H9 (cell line): ENCODE measurements around the gene ZGRF1. TPM values are rescaled to one million over a fixed set of nuclear protein-coding genes. Genes with fewer than 3 reads are reported as not detected.

Experiments used
- DNase-seq: peaks from one replicate; pipeline ENCODE4 v3.0.0-alpha.2; 2017
- H2AFZ ChIP-seq: one replicate; pipeline ENCODE4 v1.6.1; 2013; ENCODE audit warnings: mild to moderate bottlenecking, low read length, control low read depth, moderate library complexity
- H2AK5ac ChIP-seq: 2 replicates; pipeline ENCODE4 v1.6.1; 2013; ENCODE audit warnings: low read length, control low read depth, mixed read lengths; ENCODE audit not compliant: insufficient read length
- H2BK120ac ChIP-seq: one replicate; pipeline ENCODE4 v1.6.1; 2013; ENCODE audit warnings: low read depth, mild to moderate bottlenecking, low read length, control low read depth, inconsistent platforms; ENCODE audit not compliant: poor library complexity, severe bottlenecking
- H2BK12ac ChIP-seq: 2 replicates; pipeline ENCODE4 v1.6.1; 2013; ENCODE audit warnings: low read length, control low read depth, mixed read lengths, low read depth; ENCODE audit not compliant: insufficient read length
- H2BK15ac ChIP-seq: 2 replicates; pipeline ENCODE4 v1.6.1; 2013; ENCODE audit warnings: low read depth, low read length, control low read depth
- H2BK20ac ChIP-seq: one replicate; pipeline ENCODE4 v1.6.1; 2013; ENCODE audit warnings: low read depth, mild to moderate bottlenecking, low read length, control low read depth, inconsistent platforms; ENCODE audit not compliant: poor library complexity, severe bottlenecking
- H2BK5ac ChIP-seq: 2 replicates; pipeline ENCODE4 v1.6.1; 2013; ENCODE audit warnings: low read length, control low read depth, mixed read lengths; ENCODE audit not compliant: insufficient read length
- H3K14ac ChIP-seq: 2 replicates; pipeline ENCODE4 v1.6.1; 2013; ENCODE audit warnings: low read length, control low read depth; ENCODE audit not compliant: insufficient read depth
- H3K18ac ChIP-seq: 2 replicates; pipeline ENCODE4 v1.6.1; 2013; ENCODE audit warnings: low read depth, mild to moderate bottlenecking, mixed read lengths, low read length, control low read depth; ENCODE audit not compliant: insufficient read length
- H3K23ac ChIP-seq: 2 replicates; pipeline ENCODE4 v1.6.1; 2013; ENCODE audit warnings: low read length, control low read depth, mixed read lengths, low read depth; ENCODE audit not compliant: insufficient read length
- H3K23me2 ChIP-seq: 2 replicates; pipeline ENCODE4 v1.6.1; 2013; ENCODE audit warnings: low read depth, mild to moderate bottlenecking, mixed read lengths, low read length, control low read depth; ENCODE audit not compliant: insufficient read length, poor library complexity, severe bottlenecking
- H3K27ac ChIP-seq: 2 replicates; pipeline ENCODE4 v1.5.1; 2013; ENCODE audit warnings: low read length, control low read depth, mixed read lengths, low read depth; ENCODE audit not compliant: insufficient read length
- H3K27me3 ChIP-seq: 2 replicates; pipeline ENCODE4 v1.6.1; 2013; ENCODE audit warnings: low read length, control low read depth, inconsistent platforms; ENCODE audit not compliant: insufficient read depth
- H3K4ac ChIP-seq: 2 replicates; pipeline ENCODE4 v1.6.1; 2013; ENCODE audit warnings: low read depth, mild to moderate bottlenecking, control low read depth, inconsistent platforms, low read length, moderate library complexity
- H3K4me1 ChIP-seq: 2 replicates; pipeline ENCODE4 v1.6.1; 2013; ENCODE audit warnings: low read length, control low read depth, inconsistent platforms; ENCODE audit not compliant: insufficient read depth
- H3K4me2 ChIP-seq: 2 replicates; pipeline ENCODE4 v1.6.1; 2013; ENCODE audit warnings: low read length, control low read depth, mixed read lengths; ENCODE audit not compliant: insufficient read length, insufficient read depth
- H3K56ac ChIP-seq: 2 replicates; pipeline ENCODE4 v1.6.1; 2013; ENCODE audit warnings: low read depth, mild to moderate bottlenecking, mixed read lengths, low read length, control low read depth; ENCODE audit not compliant: insufficient read length
- H3K79me1 ChIP-seq: 2 replicates; pipeline ENCODE4 v1.6.1; 2013; ENCODE audit warnings: low read depth, mild to moderate bottlenecking, moderate library complexity, low read length, control low read depth, inconsistent platforms; ENCODE audit not compliant: insufficient read depth, poor library complexity, severe bottlenecking
- H3K79me2 ChIP-seq: 2 replicates; pipeline ENCODE4 v1.6.1; 2013; ENCODE audit warnings: low read length, control low read depth, inconsistent platforms; ENCODE audit not compliant: insufficient read depth
- H3K9ac ChIP-seq: 2 replicates; pipeline ENCODE4 v1.6.1; 2013; ENCODE audit warnings: low read length, control low read depth, mixed read lengths; ENCODE audit not compliant: insufficient read length; ENCODE audit errors: extremely low read depth
- H3K9me3 ChIP-seq: one replicate; pipeline ENCODE4 v1.6.1; 2013; ENCODE audit warnings: low read depth, low read length, inconsistent platforms; ENCODE audit not compliant: control insufficient read depth
- H3T11ph ChIP-seq: one replicate; pipeline ENCODE4 v1.6.1; 2013; ENCODE audit warnings: mild to moderate bottlenecking, low read length, control low read depth, inconsistent platforms
- H4K20me1 ChIP-seq: one replicate; pipeline ENCODE4 v1.6.1; 2013; ENCODE audit not compliant: control insufficient read depth, insufficient read length, insufficient read depth
- H4K5ac ChIP-seq: 2 replicates; pipeline ENCODE4 v1.6.1; 2013; ENCODE audit warnings: low read depth, mild to moderate bottlenecking, mixed read lengths, low read length, control low read depth; ENCODE audit not compliant: insufficient read length
- H4K8ac ChIP-seq: replicated peaks from 2 replicates; pipeline ENCODE4 v1.6.1; 2013; ENCODE audit warnings: low read length, control low read depth, mixed read lengths, low read depth; ENCODE audit not compliant: insufficient read length
- H4K91ac ChIP-seq: 2 replicates; pipeline ENCODE4 v1.6.1; 2013; ENCODE audit warnings: low read depth, mild to moderate bottlenecking, moderate library complexity, mixed read lengths, low read length, control low read depth; ENCODE audit not compliant: insufficient read length
- H3K27ac Mint-ChIP-seq, 3 experiments: 2 replicates in 2 of 3; 3 replicates in 1 of 3; pipeline ENCODE4 v1.8.0; 2020 to 2021; ENCODE audit warnings: mixed read lengths in 3 of 3, mild to moderate bottlenecking in 1 of 3, moderate library complexity in 1 of 3
- H3K27me3 Mint-ChIP-seq: 2 replicates; pipeline ENCODE4 v1.8.0; 2021; ENCODE audit warnings: low read depth, mild to moderate bottlenecking, moderate library complexity, mixed read lengths
- H3K36me3 Mint-ChIP-seq, 3 experiments: 2 replicates in 2 of 3; 3 replicates in 1 of 3; pipeline ENCODE4 v1.8.0; 2020 to 2021; ENCODE audit warnings: low read depth in 3 of 3, mixed read lengths in 3 of 3; ENCODE audit not compliant: insufficient read depth in 1 of 3
- H3K4me1 Mint-ChIP-seq, 2 experiments: 2 replicates each; pipeline ENCODE4 v1.8.0; 2020; ENCODE audit warnings: mixed read lengths in 2 of 2
- H3K4me3 Mint-ChIP-seq, 2 experiments: 2 replicates in 1 of 2; 3 replicates in 1 of 2; pipeline ENCODE4 v1.8.0; 2020 to 2021; ENCODE audit warnings: mild to moderate bottlenecking in 2 of 2, mixed read lengths in 2 of 2, moderate library complexity in 1 of 2
- H3K9me3 Mint-ChIP-seq, 2 experiments: 2 replicates in 1 of 2; 3 replicates in 1 of 2; pipeline ENCODE4 v1.8.0; 2020; ENCODE audit warnings: mild to moderate bottlenecking in 2 of 2, mixed read lengths in 2 of 2, moderate library complexity in 1 of 2
- CTCF ChIP-seq: fragments of 200-600 bp; sonication (generic); conservative IDR thresholded peaks from 3 replicates; pipeline ENCODE4 v1.8.0; 2021; ENCODE audit warnings: antibody characterized with exemption, mild to moderate bottlenecking
- WGBS: extraction: QIAGEN DNeasy Blood & Tissue Kit; methylation state at CpG from one replicate; pipeline ENCODE4 v1.1.7; 2013; ENCODE audit warnings: missing lambda C conversion rate, low lambda C conversion rate, mixed read lengths; ENCODE audit not compliant: insufficient read length; ENCODE audit errors: extremely low coverage; 5-methylcytosine and 5-hydroxymethylcytosine counted together
- total RNA-seq: library from RNA; stranded (reverse); gene quantifications from 2 replicates; pipeline ENCODE4 v1.2.1, GENCODE V29; 2021

Gene ZGRF1
- total RNA-seq, 1 experiment from 2014 or later: 38.3 TPM

GRCh38 chr4:112526061-112526460 lies 110.6 kb downstream of the ZGRF1 start:
- H4K20me1 ChIP-seq: no peaks in the 10 kb centered on the region
- H3K27me3 ChIP-seq: peaks cover 22% of the 10 kb centered on the region
- H3K4me1 Mint-ChIP-seq: peaks cover 29 to 33% of the 10 kb centered on the region in 2 experiments
- H4K5ac ChIP-seq: no peak overlapping the region
- H2BK12ac ChIP-seq: no peak overlapping the region
- no peak overlapping the region for H4K91ac ChIP-seq
- no peaks in the 10 kb centered on the region; the same call in 1 of the 2 replicates for H3K4me1 ChIP-seq
- H3K27ac Mint-ChIP-seq: no peak overlapping the region
- H4K8ac ChIP-seq: no peak overlapping the region
- no peaks in the 10 kb centered on the region for H3K9me3 ChIP-seq
- H3K23me2 ChIP-seq: peaks cover 9% of the 10 kb centered on the region
- no peak overlapping the region for H3K23ac ChIP-seq
- no peak overlapping the region for H3K56ac ChIP-seq
- no peak overlapping the region for H2BK15ac ChIP-seq
- H3K9ac ChIP-seq: no peak overlapping the region
- no peak overlapping the region for H3K4me3 Mint-ChIP-seq
- no peak overlapping the region for H2BK5ac ChIP-seq
- no peak for TF ChIP-seq CTCF
- no peaks in the 10 kb centered on the region for H3K79me2 ChIP-seq
- peaks cover 79% of the 10 kb centered on the region for H3K27me3 Mint-ChIP-seq
- H3K14ac ChIP-seq: no peak overlapping the region
- no peak overlapping the region for H3K18ac ChIP-seq
- H3K4me2 ChIP-seq: no peak overlapping the region
- H3T11ph ChIP-seq: no peak overlapping the region
- no peak for DNase-seq
- no peak overlapping the region for H2AFZ ChIP-seq
- H2BK20ac ChIP-seq: no peak overlapping the region
- no peaks in the 10 kb centered on the region; a peak in 1 of 5 replicates for H3K9me3 Mint-ChIP-seq
- H3K79me1 ChIP-seq: no peaks in the 10 kb centered on the region
- H3K27ac ChIP-seq: no peak overlapping the region
- H3K36me3 Mint-ChIP-seq: no peaks in the 10 kb centered on the region
- WGBS: no CpG with 5 or more reads among the region's 1 CpG
- no peak overlapping the region for H2AK5ac ChIP-seq
- H2BK120ac ChIP-seq: no peak overlapping the region
- H3K4ac ChIP-seq: no peak overlapping the region
